Osteoblast (primary cell): ENCODE results near the gene COMMD1. TPM values are rescaled to one million over a fixed set of nuclear protein-coding genes. Genes with fewer than 3 reads are reported as not detected.

ENCODE experiments used
- DNase-seq: peaks from one replicate; pipeline ENCODE4 v3.0.0; 2011; ENCODE audit warnings: low spot score, mixed read lengths; ENCODE audit not compliant: insufficient read length; ENCODE audit errors: missing footprints
- H2AFZ ChIP-seq: 2 replicates; pipeline ENCODE4 v1.6.0; 2011; ENCODE audit warnings: mild to moderate bottlenecking, low read length
- H3K27ac ChIP-seq: 2 replicates; pipeline ENCODE4 v1.5.1; 2011; ENCODE audit warnings: mild to moderate bottlenecking, low read depth, low read length, moderate library complexity
- H3K27me3 ChIP-seq: 2 replicates; pipeline ENCODE4 v1.6.0; 2012; ENCODE audit warnings: mild to moderate bottlenecking, control low read depth, inconsistent platforms, low read length, moderate library complexity; ENCODE audit not compliant: insufficient read depth
- H3K36me3 ChIP-seq: 2 replicates; pipeline ENCODE4 v1.5.1; 2011; ENCODE audit warnings: mild to moderate bottlenecking, low read length, control low read depth, moderate library complexity; ENCODE audit not compliant: insufficient read depth
- H3K4me1 ChIP-seq: 2 replicates; pipeline ENCODE4 v1.5.1; 2011; ENCODE audit warnings: mild to moderate bottlenecking, low read length, control low read depth, moderate library complexity; ENCODE audit not compliant: insufficient read depth
- H3K4me2 ChIP-seq: 2 replicates; pipeline ENCODE4 v1.6.0; 2011; ENCODE audit warnings: mild to moderate bottlenecking, low read length; ENCODE audit not compliant: insufficient read depth
- H3K4me3 ChIP-seq: fragments of 200-600 bp; sonication (generic); 3 replicates; pipeline ENCODE4 v1.5.1; 2012; ENCODE audit warnings: mild to moderate bottlenecking, low read length, inconsistent platforms; ENCODE audit not compliant: insufficient read depth
- H3K79me2 ChIP-seq: 2 replicates; pipeline ENCODE4 v1.6.0; 2012; ENCODE audit warnings: mild to moderate bottlenecking, low read length, control low read depth, inconsistent platforms; ENCODE audit not compliant: insufficient read depth
- H3K9me3 ChIP-seq: 2 replicates; pipeline ENCODE4 v1.5.1; 2011; ENCODE audit warnings: low read depth, low read length, control low read depth
- H4K20me1 ChIP-seq: 2 replicates; pipeline ENCODE4 v1.6.0; 2012; ENCODE audit warnings: mild to moderate bottlenecking, low read length, control low read depth; ENCODE audit not compliant: insufficient read depth
- total RNA-seq: library from RNA; depleted of rRNA; stranded (reverse); fragments of >200 nt; gene quantifications from 2 replicates; pipeline ENCODE4 v1.2.3, GENCODE V29; 2012
- TF ChIP-seq, protein P1 (sequence below): IDR thresholded peaks from 2 replicates; pipeline ENCODE4 v1.5.1; 2011; ENCODE audit warnings: mild to moderate bottlenecking, low read depth, low read length, moderate library complexity; ENCODE audit errors: extremely low read depth

COMMD1 gene
- total RNA-seq, 1 donor: 51.8 TPM

DNA sequence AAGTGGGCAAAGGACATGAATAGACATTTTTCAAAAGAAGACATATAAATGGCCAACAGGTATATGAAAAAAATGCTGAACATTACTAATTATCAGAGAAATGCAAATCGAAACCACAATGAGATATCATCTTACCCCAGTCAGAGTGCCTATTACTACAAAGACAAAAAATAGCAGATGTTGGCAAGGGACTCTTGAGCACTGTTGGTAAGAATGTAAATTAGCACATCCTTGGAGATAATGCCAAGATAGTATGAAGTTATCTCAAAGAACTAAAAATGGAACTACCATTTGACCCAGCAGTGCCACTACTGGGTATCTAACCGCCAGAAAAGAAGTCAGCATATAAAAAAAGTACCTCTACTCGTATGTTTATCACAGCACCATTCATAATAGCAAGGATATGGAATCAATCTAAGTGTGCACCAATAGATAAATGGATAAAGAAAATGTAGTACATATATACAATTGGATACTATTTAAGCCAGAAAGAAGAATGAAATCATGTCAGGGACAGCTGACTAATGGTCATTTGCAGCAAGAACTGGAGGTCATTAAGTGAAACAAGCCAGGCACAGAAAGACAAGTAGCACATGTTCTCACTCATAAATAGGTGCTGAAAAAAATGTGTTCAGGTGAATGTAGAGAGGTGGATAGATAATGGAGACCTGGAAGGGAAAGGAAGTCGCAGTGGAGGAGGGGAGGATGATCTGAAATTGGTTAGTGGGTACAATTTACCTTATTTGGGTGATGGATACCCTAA, 148.7 kb downstream of the COMMD1 start:
- no peak overlapping the region for H3K4me3 ChIP-seq
- H4K20me1 ChIP-seq: no peaks in the 10 kb centered on the region
- no peak overlapping the region for H3K4me2 ChIP-seq
- H3K27me3 ChIP-seq: no peaks in the 10 kb centered on the region
- no peaks in the 10 kb centered on the region for H3K9me3 ChIP-seq
- no peaks in the 10 kb centered on the region for H3K79me2 ChIP-seq
- H3K4me1 ChIP-seq: no peaks in the 10 kb centered on the region
- TF ChIP-seq, protein P1, sequence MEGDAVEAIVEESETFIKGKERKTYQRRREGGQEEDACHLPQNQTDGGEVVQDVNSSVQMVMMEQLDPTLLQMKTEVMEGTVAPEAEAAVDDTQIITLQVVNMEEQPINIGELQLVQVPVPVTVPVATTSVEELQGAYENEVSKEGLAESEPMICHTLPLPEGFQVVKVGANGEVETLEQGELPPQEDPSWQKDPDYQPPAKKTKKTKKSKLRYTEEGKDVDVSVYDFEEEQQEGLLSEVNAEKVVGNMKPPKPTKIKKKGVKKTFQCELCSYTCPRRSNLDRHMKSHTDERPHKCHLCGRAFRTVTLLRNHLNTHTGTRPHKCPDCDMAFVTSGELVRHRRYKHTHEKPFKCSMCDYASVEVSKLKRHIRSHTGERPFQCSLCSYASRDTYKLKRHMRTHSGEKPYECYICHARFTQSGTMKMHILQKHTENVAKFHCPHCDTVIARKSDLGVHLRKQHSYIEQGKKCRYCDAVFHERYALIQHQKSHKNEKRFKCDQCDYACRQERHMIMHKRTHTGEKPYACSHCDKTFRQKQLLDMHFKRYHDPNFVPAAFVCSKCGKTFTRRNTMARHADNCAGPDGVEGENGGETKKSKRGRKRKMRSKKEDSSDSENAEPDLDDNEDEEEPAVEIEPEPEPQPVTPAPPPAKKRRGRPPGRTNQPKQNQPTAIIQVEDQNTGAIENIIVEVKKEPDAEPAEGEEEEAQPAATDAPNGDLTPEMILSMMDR: no peak
- H2AFZ ChIP-seq: no peak overlapping the region
- no peak for DNase-seq
- H3K27ac ChIP-seq: no peak overlapping the region
- H3K36me3 ChIP-seq: no peaks in the 10 kb centered on the region

DNA sequence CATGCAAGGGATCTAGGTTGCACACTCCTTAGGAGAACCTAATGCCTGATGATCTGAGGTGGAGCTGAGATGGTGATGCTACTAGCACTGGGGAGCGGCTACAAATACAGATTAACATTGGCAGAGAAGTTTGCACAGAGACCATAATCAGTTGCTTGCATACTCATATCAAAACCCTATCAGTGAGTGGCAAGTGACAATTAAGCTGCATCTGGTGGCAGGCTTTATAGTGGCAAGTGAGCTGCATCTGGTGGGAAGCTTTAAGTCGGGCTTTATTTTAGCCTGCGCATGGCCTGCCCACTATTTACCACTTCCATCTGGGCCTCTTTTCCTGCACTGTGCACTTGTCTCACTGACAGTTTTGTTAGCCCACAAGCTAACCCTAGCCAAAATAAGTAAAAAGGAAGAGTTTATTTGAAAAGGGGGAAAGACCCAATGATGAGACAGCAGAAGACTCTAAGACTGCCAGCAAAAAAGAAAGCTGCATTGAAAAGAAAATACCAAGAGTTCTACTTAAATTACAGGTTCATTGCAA, 149.5 kb downstream of the COMMD1 start:
- H3K36me3 ChIP-seq: no peaks in the 10 kb centered on the region
- no peaks in the 10 kb centered on the region for H3K27me3 ChIP-seq
- no peak overlapping the region for H3K27ac ChIP-seq
- no peak overlapping the region for H2AFZ ChIP-seq
- H3K9me3 ChIP-seq: no peaks in the 10 kb centered on the region
- H3K4me3 ChIP-seq: no peak overlapping the region
- TF ChIP-seq, protein P1: no peak
- no peaks in the 10 kb centered on the region for H3K79me2 ChIP-seq
- no peaks in the 10 kb centered on the region for H3K4me1 ChIP-seq
- DNase-seq: no peak
- H3K4me2 ChIP-seq: no peak overlapping the region
- no peaks in the 10 kb centered on the region for H4K20me1 ChIP-seq

DNA sequence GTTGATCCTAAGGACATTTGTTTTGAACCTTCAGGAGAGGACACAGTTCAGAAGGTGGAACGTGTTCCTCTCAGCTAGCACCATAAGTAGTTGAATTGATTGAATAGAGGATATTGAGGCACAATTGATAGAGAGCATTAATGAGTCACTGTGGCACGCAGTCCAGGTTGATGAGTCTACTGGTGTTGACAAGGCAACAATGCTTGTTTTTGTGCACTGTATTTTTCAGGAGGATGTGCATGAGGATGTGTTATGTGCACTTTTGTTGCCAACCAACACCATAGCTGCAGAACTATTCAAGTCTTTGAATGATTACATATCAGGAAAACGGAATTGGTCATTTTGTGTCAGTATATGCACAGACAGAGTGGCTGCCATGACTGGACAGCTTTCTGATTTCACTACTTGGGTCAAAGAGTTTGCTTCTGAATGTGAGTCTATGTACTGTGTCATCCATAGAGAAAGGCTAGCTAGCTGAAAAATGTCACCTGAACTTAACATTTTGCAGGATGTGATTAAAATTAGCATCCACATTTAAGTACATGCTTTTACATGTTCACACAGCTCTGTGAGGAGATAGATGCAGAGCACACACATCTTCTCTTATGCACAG, 150.4 kb downstream of the COMMD1 start:
- no peaks in the 10 kb centered on the region for H3K9me3 ChIP-seq
- H3K4me1 ChIP-seq: no peaks in the 10 kb centered on the region
- no peak for DNase-seq
- no peak overlapping the region for H3K27ac ChIP-seq
- H4K20me1 ChIP-seq: no peaks in the 10 kb centered on the region
- H3K4me2 ChIP-seq: no peak overlapping the region
- no peaks in the 10 kb centered on the region for H3K36me3 ChIP-seq
- TF ChIP-seq, protein P1: no peak
- no peaks in the 10 kb centered on the region for H3K79me2 ChIP-seq
- no peak overlapping the region for H3K4me3 ChIP-seq
- no peaks in the 10 kb centered on the region for H3K27me3 ChIP-seq
- no peak overlapping the region for H2AFZ ChIP-seq

DNA sequence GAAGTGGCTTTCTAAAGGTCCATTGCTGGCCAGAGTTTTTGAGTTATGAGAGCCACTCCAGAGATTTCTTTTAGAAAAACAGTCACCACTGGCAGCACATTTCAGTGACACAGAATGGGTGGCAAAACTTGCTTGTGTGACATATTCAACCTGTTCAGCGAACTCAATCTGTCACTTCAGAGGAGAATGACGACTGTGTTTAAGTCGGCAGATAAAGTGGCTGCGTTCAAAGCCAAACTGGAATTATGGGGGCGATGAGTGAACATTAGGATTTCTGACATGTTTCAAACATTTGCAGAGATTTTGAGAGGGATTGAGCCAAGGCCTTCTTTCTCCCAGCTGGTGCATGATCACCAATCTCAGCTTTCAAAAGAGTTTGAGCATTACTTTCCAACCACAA, 150.9 kb downstream of the COMMD1 start:
- H4K20me1 ChIP-seq: no peaks in the 10 kb centered on the region
- DNase-seq: no peak

More for the DNA sequence above, 150.9 kb downstream of the COMMD1 start:
- H3K79me2 ChIP-seq: no peaks in the 10 kb centered on the region
- no peaks in the 10 kb centered on the region for H3K4me1 ChIP-seq
- H3K4me3 ChIP-seq: no peak overlapping the region
- H3K36me3 ChIP-seq: no peaks in the 10 kb centered on the region
- H3K9me3 ChIP-seq: no peaks in the 10 kb centered on the region
- TF ChIP-seq, protein P1: no peak
- no peak overlapping the region for H2AFZ ChIP-seq
- H3K27ac ChIP-seq: no peak overlapping the region
- H3K4me2 ChIP-seq: no peak overlapping the region
- no peaks in the 10 kb centered on the region for H3K27me3 ChIP-seq
